Measurements from ENCODE around the gene EMILIN2.
"Not testable (repeated sequence)": the region's sequence is repeated elsewhere in the genome, so short reads cannot be mapped to it uniquely, and the experiment has no call there.

EMILIN2 gene

DNA sequence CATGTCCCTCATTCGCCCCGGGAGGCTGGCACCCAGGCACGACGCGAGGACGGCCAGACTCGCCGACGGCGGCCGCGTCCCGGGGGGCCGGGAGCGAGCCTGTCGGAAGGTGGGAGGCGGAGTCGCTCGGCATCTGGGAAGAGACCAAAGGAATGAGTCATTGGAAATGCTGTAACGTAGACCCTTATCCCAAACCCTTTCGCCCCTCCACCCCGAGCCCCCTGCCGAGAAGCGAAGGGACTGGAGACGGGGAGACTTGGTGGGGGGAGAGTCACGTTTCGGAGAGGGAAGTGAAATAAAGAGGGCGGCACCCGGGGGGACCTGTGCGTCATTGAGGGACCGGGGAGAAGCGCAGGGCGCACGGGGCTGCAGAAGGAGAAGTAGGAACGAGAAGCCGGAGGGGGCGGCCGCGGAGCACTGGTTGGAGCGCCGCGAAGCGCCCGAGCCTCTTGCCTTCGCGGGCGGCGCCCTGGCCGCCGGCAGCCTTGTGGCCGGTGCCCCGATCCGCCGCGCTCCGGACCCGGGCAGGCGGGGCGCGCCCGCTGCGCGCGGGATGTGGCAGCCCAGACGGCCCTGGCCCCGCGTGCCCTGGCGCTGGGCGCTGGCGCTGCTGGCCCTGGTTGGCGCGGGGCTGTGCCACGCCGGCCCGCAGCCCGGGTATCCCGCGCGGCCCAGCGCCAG, at the start of gene EMILIN2:
TSS of gene EMILIN2 (plus strand) at position 371 of the 681 bp plus-strand sequence. CDS start at position 554, 183 bp downstream.
- DNase-seq = no peak

GRCh38 chr18:2797951-2798350, 48.9 kb upstream of the EMILIN2 start:
- no peak for DNase-seq

GRCh38 chr18:2799369-2799768, 47.4 kb upstream of the EMILIN2 start:
- no peak for DNase-seq

DNA sequence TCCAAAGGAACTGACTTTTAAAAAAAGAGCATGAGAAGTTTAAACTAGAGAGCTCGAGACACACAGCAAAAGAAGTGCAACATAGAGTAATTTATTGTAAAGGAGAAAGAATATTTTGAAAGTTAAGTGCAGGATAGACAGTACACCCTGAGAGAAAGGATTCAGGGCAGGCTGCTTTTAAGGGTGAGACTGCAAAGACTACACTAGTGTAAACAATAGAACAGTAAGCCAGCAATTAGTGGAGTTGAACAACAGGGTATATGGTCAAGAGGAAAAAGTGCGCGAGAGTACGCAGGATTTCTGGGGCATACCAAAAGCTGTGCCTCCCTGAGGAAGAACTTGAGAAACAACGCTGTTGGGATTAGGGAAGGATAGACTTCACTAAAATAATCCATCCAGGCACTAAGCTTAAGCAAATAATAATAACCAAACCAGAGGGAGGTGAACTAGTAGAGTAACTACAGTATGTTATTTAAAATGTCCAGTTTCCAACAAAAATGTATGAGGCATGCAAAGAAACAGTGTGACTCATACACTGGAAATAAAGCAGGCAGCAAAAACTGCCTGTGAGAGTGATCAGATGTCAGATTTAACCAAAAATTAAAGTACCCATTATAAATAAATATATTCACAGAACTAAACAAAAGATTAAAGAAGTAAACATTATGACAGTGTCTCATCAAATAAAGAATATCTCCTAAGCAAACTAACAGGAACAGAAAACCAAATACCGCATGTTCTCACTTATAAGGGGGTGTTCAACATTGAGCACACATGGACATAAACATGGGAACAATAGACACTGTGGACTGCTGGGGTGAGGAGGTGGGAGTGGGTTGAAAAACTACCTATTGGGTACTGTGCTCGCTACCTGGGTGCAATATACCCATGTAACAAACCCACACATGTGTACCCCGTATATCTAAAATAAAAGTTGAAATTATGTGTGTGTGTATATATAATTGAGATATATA, 40.5 kb upstream of the EMILIN2 start:
- no peak for DNase-seq

- DNase-seq = not testable (repeated sequence)
These were observed 38.2 kb upstream of the EMILIN2 start for GRCh38 chr18:2808640-2809039.

GRCh38 chr18:2809666-2810183, 37.1 kb upstream of the EMILIN2 start:
- DNase-seq = not testable (repeated sequence)

- no peak for DNase-seq
These were observed 35.4 kb upstream of the EMILIN2 start for GRCh38 chr18:2811416-2811815.

DNA sequence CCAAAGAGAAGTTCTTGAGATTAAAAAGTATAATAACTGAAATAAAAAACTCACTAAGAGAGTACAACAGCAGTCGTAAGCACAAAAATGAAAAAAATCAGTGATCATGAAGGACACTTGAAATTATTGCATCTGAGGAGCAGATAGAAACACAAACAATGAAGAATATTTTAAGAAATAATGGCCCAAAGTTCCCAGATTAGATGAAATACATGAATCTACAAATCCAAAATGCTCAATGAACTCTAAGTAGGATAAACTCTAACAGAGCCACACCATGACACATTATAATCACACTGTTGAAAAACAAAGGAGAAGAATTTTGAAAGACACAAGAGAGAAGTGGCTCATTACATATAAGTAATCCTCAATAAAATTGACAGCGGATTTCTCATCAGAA, 31.9 kb upstream of the EMILIN2 start:
- DNase-seq = no peak

- DNase-seq = no peak
These were observed 28.5 kb upstream of the EMILIN2 start for GRCh38 chr18:2818281-2818680.

DNA sequence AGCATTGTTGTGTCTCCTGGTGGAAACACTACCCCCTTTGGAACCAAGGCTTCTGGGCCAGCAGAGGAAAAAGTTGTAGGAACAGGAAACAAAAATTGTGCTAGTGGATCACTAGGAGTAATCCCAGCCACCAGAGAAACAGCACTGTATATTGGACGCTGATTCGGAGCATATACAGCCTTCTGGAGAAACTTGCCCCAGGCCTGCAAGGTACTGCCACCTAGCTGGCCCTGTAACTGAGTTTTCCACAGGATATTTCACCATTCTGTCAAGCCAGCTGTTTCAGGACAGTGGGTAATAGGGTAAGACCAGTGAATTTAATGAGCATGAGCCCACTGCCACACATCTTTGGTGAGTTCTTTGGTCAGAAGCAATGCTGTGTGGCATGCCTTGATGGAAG, 25.1 kb upstream of the EMILIN2 start:
- no peak for DNase-seq

- DNase-seq = no peak
These were observed 24.4 kb upstream of the EMILIN2 start for GRCh38 chr18:2822213-2822921.

GRCh38 chr18:2823202-2823601, 23.6 kb upstream of the EMILIN2 start:
- no peak for DNase-seq

GRCh38 chr18:2823966-2824365, 22.8 kb upstream of the EMILIN2 start:
- DNase-seq = no peak

DNA sequence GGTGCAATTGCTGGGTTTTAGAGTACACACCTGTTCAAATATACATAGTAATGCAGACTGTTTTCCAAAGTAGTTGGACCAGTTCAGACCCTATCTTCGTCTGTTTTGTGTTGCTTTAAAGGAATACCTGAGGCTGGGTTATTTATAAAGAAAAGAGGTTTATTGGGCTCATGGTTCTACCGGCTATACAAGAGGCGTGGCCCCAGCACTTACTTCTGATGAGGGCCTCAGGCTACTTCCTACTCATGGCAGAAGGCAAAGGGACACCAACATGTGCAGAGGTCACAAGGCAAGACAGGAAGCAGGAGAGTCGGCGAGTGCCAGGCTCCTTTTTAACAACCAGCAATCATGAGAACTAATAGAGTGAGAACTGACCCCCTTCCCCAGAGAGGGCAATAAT, 21.9 kb upstream of the EMILIN2 start:
- DNase-seq = no peak

- DNase-seq = no peak
These were observed 21.1 kb upstream of the EMILIN2 start for GRCh38 chr18:2825613-2826175.

GRCh38 chr18:2826581-2826980, 20.2 kb upstream of the EMILIN2 start:
- DNase-seq = no peak

DNA sequence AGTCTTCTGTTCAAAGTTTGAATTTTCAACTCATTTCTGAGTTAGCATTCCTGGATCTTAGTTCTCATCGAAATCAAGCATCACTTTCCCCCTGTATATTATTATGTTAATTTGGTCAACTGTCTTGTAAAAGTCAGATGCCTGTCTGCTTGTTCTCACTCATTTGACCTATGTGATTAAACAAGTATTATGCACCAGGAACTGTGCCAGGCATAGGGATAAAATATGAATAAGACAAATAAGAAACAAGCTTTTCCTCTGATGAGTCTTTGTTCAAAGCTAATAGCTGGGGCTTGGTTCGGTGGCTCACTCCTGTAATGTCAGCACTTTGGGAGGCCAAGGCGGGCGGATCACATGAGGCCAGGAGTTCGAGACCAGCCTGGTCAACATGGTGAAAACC, 19.7 kb upstream of the EMILIN2 start:
- no peak for DNase-seq

DNA sequence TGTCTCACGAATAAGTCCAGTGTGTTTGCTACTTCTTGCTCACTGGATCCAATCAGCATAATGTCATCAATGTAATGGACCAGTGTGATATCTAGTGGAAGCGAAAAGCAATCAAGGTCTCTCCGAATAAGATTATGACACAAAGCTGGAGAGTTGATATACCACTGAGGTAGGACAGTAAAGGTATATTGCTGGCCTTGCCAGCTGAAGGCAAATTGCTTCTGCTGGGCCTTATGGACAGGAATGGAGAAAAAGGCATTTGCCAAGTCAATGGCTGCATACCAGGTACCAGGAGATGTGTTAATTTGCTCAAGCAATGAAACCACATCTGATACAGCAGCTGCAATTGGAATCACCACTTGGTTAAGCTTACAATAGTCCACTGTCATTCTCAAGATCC, 10.7 kb upstream of the EMILIN2 start:
- DNase-seq = not testable (repeated sequence)

- not testable (repeated sequence) for DNase-seq
These were observed 9.5 kb upstream of the EMILIN2 start for GRCh38 chr18:2837290-2837689.

DNA sequence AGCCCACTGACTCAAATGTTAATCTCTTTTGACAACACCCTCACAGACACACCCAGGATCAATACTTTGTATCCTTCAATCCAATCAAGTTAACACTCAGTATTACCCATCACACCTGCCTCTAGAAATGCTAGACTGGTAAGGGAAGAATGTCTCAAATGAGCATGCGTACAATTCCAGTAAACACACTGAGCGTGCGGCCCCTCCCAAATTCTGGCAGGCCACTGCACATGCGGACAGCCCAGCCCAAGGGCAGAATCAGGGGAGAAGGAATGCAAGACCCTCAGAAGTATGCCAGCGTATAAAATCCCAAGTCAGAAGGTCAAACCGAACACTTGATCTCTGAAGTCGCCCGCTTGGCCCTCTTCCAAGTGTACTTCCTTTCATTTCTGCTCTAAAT, 7.6 kb upstream of the EMILIN2 start:
- no peak for DNase-seq

DNA sequence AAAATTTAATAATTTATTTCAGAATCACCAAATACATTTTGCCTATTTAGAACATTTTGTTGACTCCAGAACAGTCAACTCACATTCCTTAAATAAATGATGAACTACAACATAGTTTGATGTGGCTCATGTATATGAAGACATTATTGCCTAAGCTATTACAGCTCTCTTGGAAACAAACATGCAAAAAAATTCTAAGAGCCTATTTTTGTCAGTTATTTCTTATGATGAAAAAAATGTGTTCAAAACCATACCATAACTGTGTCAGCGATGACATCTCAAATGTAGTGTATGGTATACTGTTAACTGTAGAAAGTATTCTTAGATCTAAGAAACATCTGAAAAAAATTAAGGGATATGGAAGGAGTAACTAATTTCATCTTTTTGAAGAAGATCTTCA, 6.3 kb upstream of the EMILIN2 start:
- no peak for DNase-seq

- DNase-seq = no peak
These were observed 3.7 kb upstream of the EMILIN2 start for GRCh38 chr18:2843146-2843545.

DNA sequence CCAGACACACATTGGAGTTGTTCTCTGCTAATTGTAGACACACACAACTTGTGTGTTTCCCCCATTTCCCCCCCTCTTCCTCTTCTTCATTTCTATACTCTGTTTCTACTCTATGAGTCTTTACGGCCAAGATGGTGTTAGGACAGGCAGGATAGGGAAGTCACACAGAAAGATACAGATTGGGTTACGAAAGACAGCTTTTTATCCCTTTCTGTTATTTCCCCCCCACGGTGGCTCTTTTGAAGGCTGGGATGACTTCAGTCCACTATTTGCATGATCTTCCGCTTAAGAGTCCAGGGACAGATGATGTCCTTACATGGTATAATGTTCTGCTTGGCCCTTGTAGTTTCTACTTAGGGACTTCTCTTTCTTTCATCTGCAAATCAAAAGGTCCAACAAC, 1.6 kb upstream of the EMILIN2 start:
- no peak for DNase-seq
